ENCODE results near the gene FBN1. TPM values are rescaled to one million over a fixed set of nuclear protein-coding genes. Genes with fewer than 3 reads are reported as not detected.

FBN1 gene
- total RNA-seq, 1 donor from 2014 or later = 439 TPM

GRCh38 chr15:48383031-48383430 lies 262.5 kb downstream of the FBN1 start:
- Histone ChIP-seq H3K27me3 (ENCODE audit: control insufficient read depth in 3 of 3, insufficient read depth in 3 of 3, low read length in 3 of 3) (peaks cover 0 to 2% (median 0%) of the 10 kb centered on the region in 3 donors), H3K9me3 (ENCODE audit: control insufficient read depth in 3 of 3, low read length in 3 of 3) (no peaks in the 10 kb centered on the region), H3K4me3 (ENCODE audit: low read length in 3 of 3) (no peak overlapping the region), H3K4me1 (ENCODE audit: control insufficient read depth in 3 of 3, insufficient read depth in 3 of 3, low read length in 3 of 3) (peaks cover 0 to 5% (median under 1%) of the 10 kb centered on the region in 3 donors), H3K27ac (ENCODE audit: low read depth, low read length) (no peak overlapping the region), H3K9ac (ENCODE audit: low read depth in 1 of 3, low read length in 3 of 3) (no peak overlapping the region), H3K36me3 (ENCODE audit: control insufficient read depth in 3 of 3, insufficient read depth in 3 of 3, low read length in 3 of 3) (no peaks in the 10 kb centered on the region)

GRCh38 chr15:48381861-48382260 lies 263.6 kb downstream of the FBN1 start:
- H3K27me3 ChIP-seq (ENCODE audit: control insufficient read depth in 3 of 3, insufficient read depth in 3 of 3, low read length in 3 of 3) = peaks cover 0 to 2% (median 0%) of the 10 kb centered on the region in 3 donors
- H3K27ac ChIP-seq (ENCODE audit: low read depth, low read length) = no peak overlapping the region
- H3K9ac ChIP-seq (ENCODE audit: low read depth in 1 of 3, low read length in 3 of 3) = no peak overlapping the region
- no peak overlapping the region for H3K4me3 ChIP-seq (ENCODE audit: low read length in 3 of 3)
- H3K36me3 ChIP-seq (ENCODE audit: control insufficient read depth in 3 of 3, insufficient read depth in 3 of 3, low read length in 3 of 3) = no peaks in the 10 kb centered on the region
- H3K9me3 ChIP-seq (ENCODE audit: control insufficient read depth in 3 of 3, low read length in 3 of 3) = no peaks in the 10 kb centered on the region
- H3K4me1 ChIP-seq (ENCODE audit: control insufficient read depth in 3 of 3, insufficient read depth in 3 of 3, low read length in 3 of 3) = peaks cover 0 to 5% (median 0%) of the 10 kb centered on the region in 3 donors

GRCh38 chr15:48380198-48380597 lies 265.3 kb downstream of the FBN1 start:
- Histone ChIP-seq H3K4me3 (ENCODE audit: low read length in 3 of 3) (no peak overlapping the region), H3K27ac (ENCODE audit: low read depth, low read length) (no peak overlapping the region), H3K9ac (ENCODE audit: low read depth in 1 of 3, low read length in 3 of 3) (no peak overlapping the region), H3K36me3 (ENCODE audit: control insufficient read depth in 3 of 3, insufficient read depth in 3 of 3, low read length in 3 of 3) (no peaks in the 10 kb centered on the region), H3K27me3 (ENCODE audit: control insufficient read depth in 3 of 3, insufficient read depth in 3 of 3, low read length in 3 of 3) (peaks cover 0 to 2% (median 0%) of the 10 kb centered on the region in 3 donors), H3K9me3 (ENCODE audit: control insufficient read depth in 3 of 3, low read length in 3 of 3) (no peaks in the 10 kb centered on the region), H3K4me1 (ENCODE audit: control insufficient read depth in 3 of 3, insufficient read depth in 3 of 3, low read length in 3 of 3) (no peaks in the 10 kb centered on the region)

- no peak overlapping the region for H3K4me3 ChIP-seq (ENCODE audit: low read length in 3 of 3)
- no peak overlapping the region for H3K27ac ChIP-seq (ENCODE audit: low read depth, low read length)
- no peak overlapping the region for H3K9ac ChIP-seq (ENCODE audit: low read depth in 1 of 3, low read length in 3 of 3)
- no peaks in the 10 kb centered on the region for H3K4me1 ChIP-seq (ENCODE audit: control insufficient read depth in 3 of 3, insufficient read depth in 3 of 3, low read length in 3 of 3)
- H3K9me3 ChIP-seq (ENCODE audit: control insufficient read depth in 3 of 3, low read length in 3 of 3) = no peaks in the 10 kb centered on the region
- H3K27me3 ChIP-seq (ENCODE audit: control insufficient read depth in 3 of 3, insufficient read depth in 3 of 3, low read length in 3 of 3) = peaks cover 0 to 2% (median 0%) of the 10 kb centered on the region in 3 donors
- H3K36me3 ChIP-seq (ENCODE audit: control insufficient read depth in 3 of 3, insufficient read depth in 3 of 3, low read length in 3 of 3) = no peaks in the 10 kb centered on the region
Observed at GRCh38 chr15:48375767-48376166, 269.7 kb downstream of the FBN1 start.

- Histone ChIP-seq H3K9me3 (ENCODE audit: control insufficient read depth in 3 of 3, low read length in 3 of 3) (no peaks in the 10 kb centered on the region), H3K4me3 (ENCODE audit: low read length in 3 of 3) (no peak overlapping the region), H3K9ac (ENCODE audit: low read depth in 1 of 3, low read length in 3 of 3) (no peak overlapping the region), H3K27me3 (ENCODE audit: control insufficient read depth in 3 of 3, insufficient read depth in 3 of 3, low read length in 3 of 3) (peaks cover 0 to 2% (median 0%) of the 10 kb centered on the region in 3 donors), H3K27ac (ENCODE audit: low read depth, low read length) (no peak overlapping the region), H3K4me1 (ENCODE audit: control insufficient read depth in 3 of 3, insufficient read depth in 3 of 3, low read length in 3 of 3) (peaks cover 0 to 6% (median 0%) of the 10 kb centered on the region in 3 donors), H3K36me3 (ENCODE audit: control insufficient read depth in 3 of 3, insufficient read depth in 3 of 3, low read length in 3 of 3) (no peaks in the 10 kb centered on the region)
Observed at GRCh38 chr15:48374472-48374871, 271.0 kb downstream of the FBN1 start.

GRCh38 chr15:48373821-48374451 lies 271.6 kb downstream of the FBN1 start:
- H3K27ac ChIP-seq (ENCODE audit: low read depth, low read length) = no peak overlapping the region
- peaks cover 0 to 2% (median 0%) of the 10 kb centered on the region in 3 donors for H3K27me3 ChIP-seq (ENCODE audit: control insufficient read depth in 3 of 3, insufficient read depth in 3 of 3, low read length in 3 of 3)

GRCh38 chr15:48371961-48372360 lies 273.5 kb downstream of the FBN1 start:
- Histone ChIP-seq H3K9me3 (ENCODE audit: control insufficient read depth in 3 of 3, low read length in 3 of 3) (no peaks in the 10 kb centered on the region), H3K27me3 (ENCODE audit: control insufficient read depth in 3 of 3, insufficient read depth in 3 of 3, low read length in 3 of 3) (no peaks in the 10 kb centered on the region), H3K36me3 (ENCODE audit: control insufficient read depth in 3 of 3, insufficient read depth in 3 of 3, low read length in 3 of 3) (no peaks in the 10 kb centered on the region), H3K4me3 (ENCODE audit: low read length in 3 of 3) (no peak overlapping the region), H3K4me1 (ENCODE audit: control insufficient read depth in 3 of 3, insufficient read depth in 3 of 3, low read length in 3 of 3) (peaks cover 0 to 6% (median 0%) of the 10 kb centered on the region in 3 donors), H3K9ac (ENCODE audit: low read depth in 1 of 3, low read length in 3 of 3) (no peak overlapping the region), H3K27ac (ENCODE audit: low read depth, low read length) (no peak overlapping the region)

More at GRCh38 chr15:48373821-48374451, 271.6 kb downstream of the FBN1 start:
- no peaks in the 10 kb centered on the region for H3K9me3 ChIP-seq (ENCODE audit: control insufficient read depth in 3 of 3, low read length in 3 of 3)
- no peak overlapping the region for H3K4me3 ChIP-seq (ENCODE audit: low read length in 3 of 3)
- H3K4me1 ChIP-seq (ENCODE audit: control insufficient read depth in 3 of 3, insufficient read depth in 3 of 3, low read length in 3 of 3) = peaks cover 0 to 6% (median 0%) of the 10 kb centered on the region in 3 donors
- no peaks in the 10 kb centered on the region for H3K36me3 ChIP-seq (ENCODE audit: control insufficient read depth in 3 of 3, insufficient read depth in 3 of 3, low read length in 3 of 3)
- no peak overlapping the region for H3K9ac ChIP-seq (ENCODE audit: low read depth in 1 of 3, low read length in 3 of 3)

- Histone ChIP-seq H3K9ac (ENCODE audit: low read depth in 1 of 3, low read length in 3 of 3) (no peak overlapping the region), H3K4me3 (ENCODE audit: low read length in 3 of 3) (no peak overlapping the region), H3K36me3 (ENCODE audit: control insufficient read depth in 3 of 3, insufficient read depth in 3 of 3, low read length in 3 of 3) (no peaks in the 10 kb centered on the region), H3K27ac (ENCODE audit: low read depth, low read length) (no peak overlapping the region), H3K4me1 (ENCODE audit: control insufficient read depth in 3 of 3, insufficient read depth in 3 of 3, low read length in 3 of 3) (peaks cover 0 to 6% (median 0%) of the 10 kb centered on the region in 3 donors), H3K9me3 (ENCODE audit: control insufficient read depth in 3 of 3, low read length in 3 of 3) (no peaks in the 10 kb centered on the region), H3K27me3 (ENCODE audit: control insufficient read depth in 3 of 3, insufficient read depth in 3 of 3, low read length in 3 of 3) (no peaks in the 10 kb centered on the region)
Observed at GRCh38 chr15:48371550-48371949, 274.0 kb downstream of the FBN1 start.

GRCh38 chr15:48370460-48370859 lies 275.0 kb downstream of the FBN1 start:
- Histone ChIP-seq H3K36me3 (ENCODE audit: control insufficient read depth in 3 of 3, insufficient read depth in 3 of 3, low read length in 3 of 3) (no peaks in the 10 kb centered on the region), H3K9me3 (ENCODE audit: control insufficient read depth in 3 of 3, low read length in 3 of 3) (no peaks in the 10 kb centered on the region), H3K4me1 (ENCODE audit: control insufficient read depth in 3 of 3, insufficient read depth in 3 of 3, low read length in 3 of 3) (peaks cover 0 to 6% (median 0%) of the 10 kb centered on the region in 3 donors), H3K27me3 (ENCODE audit: control insufficient read depth in 3 of 3, insufficient read depth in 3 of 3, low read length in 3 of 3) (no peaks in the 10 kb centered on the region), H3K4me3 (ENCODE audit: low read length in 3 of 3) (no peak overlapping the region), H3K27ac (ENCODE audit: low read depth, low read length) (no peak overlapping the region), H3K9ac (ENCODE audit: low read depth in 1 of 3, low read length in 3 of 3) (no peak overlapping the region)

- Histone ChIP-seq H3K9ac (ENCODE audit: low read depth in 1 of 3, low read length in 3 of 3) (no peak overlapping the region), H3K9me3 (ENCODE audit: control insufficient read depth in 3 of 3, low read length in 3 of 3) (no peaks in the 10 kb centered on the region), H3K36me3 (ENCODE audit: control insufficient read depth in 3 of 3, insufficient read depth in 3 of 3, low read length in 3 of 3) (no peaks in the 10 kb centered on the region), H3K4me1 (ENCODE audit: control insufficient read depth in 3 of 3, insufficient read depth in 3 of 3, low read length in 3 of 3) (peaks cover 0 to 6% (median 0%) of the 10 kb centered on the region in 3 donors), H3K27me3 (ENCODE audit: control insufficient read depth in 3 of 3, insufficient read depth in 3 of 3, low read length in 3 of 3) (no peaks in the 10 kb centered on the region), H3K27ac (ENCODE audit: low read depth, low read length) (no peak overlapping the region), H3K4me3 (ENCODE audit: low read length in 3 of 3) (no peak overlapping the region)
Observed at GRCh38 chr15:48367483-48367882, 278.0 kb downstream of the FBN1 start.
